Measurements from ENCODE around the gene MPPED1. TPM values are rescaled to one million over a fixed set of nuclear protein-coding genes. Genes with fewer than 3 reads are reported as not detected.

Gene MPPED1
- total and polyA plus RNA-seq, 5 donors = 0.05 to 0.38 TPM; not detected in 3

GRCh38 chr22:43493297-43493696 is 81.5 kb downstream of the MPPED1 start:
- 91% methylated on average over 5 of the region's 5 CpGs for WGBS
- Histone ChIP-seq H3K27ac (ENCODE audit: low read length) (no peak overlapping the region), H3K4me1 (ENCODE audit: control insufficient read depth, insufficient read depth, low read length) (no peaks in the 10 kb centered on the region), H3K9me3 (ENCODE audit: control insufficient read depth, low read length) (no peaks in the 10 kb centered on the region), H3K4me3 (ENCODE audit: low read length) (no peak overlapping the region), H3K27me3 (ENCODE audit: control insufficient read depth, insufficient read depth) (no peaks in the 10 kb centered on the region)
- intact Hi-C loops (cut with DNase I) = no loop called here
- ATAC-seq = no peak
- DNase-seq = no peak

- no peaks in the 10 kb centered on the region for H3K9me3 ChIP-seq (ENCODE audit: control insufficient read depth, low read length)
- WGBS = 91% methylated on average over 16 of the region's 16 CpGs
- H3K4me1 ChIP-seq (ENCODE audit: control insufficient read depth, insufficient read depth, low read length) = no peaks in the 10 kb centered on the region
- intact Hi-C loops (cut with DNase I) = no loop called here
- no peak overlapping the region for H3K4me3 ChIP-seq (ENCODE audit: low read length)
- no peaks in the 10 kb centered on the region for H3K27me3 ChIP-seq (ENCODE audit: control insufficient read depth, insufficient read depth)
- DNase-seq (no peak), ATAC-seq (no peak)
- H3K27ac ChIP-seq (ENCODE audit: low read length) = no peak overlapping the region
Observed at GRCh38 chr22:43497956-43498855, 86.4 kb downstream of the MPPED1 start.

GRCh38 chr22:43498856-43499253 is 87.0 kb downstream of the MPPED1 start:
- intact Hi-C loops (cut with DNase I) = no loop called here
- no peak for ATAC-seq
- Histone ChIP-seq H3K9me3 (ENCODE audit: control insufficient read depth, low read length) (no peaks in the 10 kb centered on the region), H3K27me3 (ENCODE audit: control insufficient read depth, insufficient read depth) (no peaks in the 10 kb centered on the region), H3K4me1 (ENCODE audit: control insufficient read depth, insufficient read depth, low read length) (no peaks in the 10 kb centered on the region), H3K27ac (ENCODE audit: low read length) (no peak overlapping the region), H3K4me3 (ENCODE audit: low read length) (no peak overlapping the region)
- 97% methylated on average over 1 of the region's 1 CpG for WGBS
- no peak for DNase-seq

- DNase-seq (no peak), ATAC-seq (no peak)
- no peak overlapping the region for H3K4me3 ChIP-seq (ENCODE audit: low read length)
- no peak overlapping the region for H3K27ac ChIP-seq (ENCODE audit: low read length)
- intact Hi-C loops (cut with DNase I) = no loop called here
- WGBS = 74% methylated on average over 22 of the region's 22 CpGs
- H3K27me3 ChIP-seq (ENCODE audit: control insufficient read depth, insufficient read depth) = no peaks in the 10 kb centered on the region
- H3K9me3 ChIP-seq (ENCODE audit: control insufficient read depth, low read length) = no peaks in the 10 kb centered on the region
- no peaks in the 10 kb centered on the region for H3K4me1 ChIP-seq (ENCODE audit: control insufficient read depth, insufficient read depth, low read length)
Observed at GRCh38 chr22:43500792-43501785, 89.3 kb downstream of the MPPED1 start.

- Histone ChIP-seq H3K9me3 (ENCODE audit: control insufficient read depth, low read length) (no peaks in the 10 kb centered on the region), H3K27ac (ENCODE audit: low read length) (no peak overlapping the region), H3K4me1 (ENCODE audit: control insufficient read depth, insufficient read depth, low read length) (no peaks in the 10 kb centered on the region), H3K27me3 (ENCODE audit: control insufficient read depth, insufficient read depth) (no peaks in the 10 kb centered on the region), H3K4me3 (ENCODE audit: low read length) (no peak overlapping the region)
- 74% methylated on average over 11 of the region's 11 CpGs for WGBS
- DNase-seq (no peak), ATAC-seq (no peak)
- intact Hi-C loops (cut with DNase I) = no loop called here
Observed at GRCh38 chr22:43501878-43502277, 90.1 kb downstream of the MPPED1 start.

- ATAC-seq = no peak
- no peak for DNase-seq
- intact Hi-C loops (cut with DNase I) = no loop called here
- 82% methylated on average over 20 of the region's 20 CpGs for whole genome bisulfite sequencing
- H3K4me1 ChIP-seq (ENCODE audit: control insufficient read depth, insufficient read depth, low read length) = no peaks in the 10 kb centered on the region
- no peaks in the 10 kb centered on the region for H3K27me3 ChIP-seq (ENCODE audit: control insufficient read depth, insufficient read depth)
- no peak overlapping the region for H3K4me3 ChIP-seq (ENCODE audit: low read length)
- no peak overlapping the region for H3K27ac ChIP-seq (ENCODE audit: low read length)
- H3K9me3 ChIP-seq (ENCODE audit: control insufficient read depth, low read length) = no peaks in the 10 kb centered on the region
Observed at GRCh38 chr22:43502306-43502874, 90.6 kb downstream of the MPPED1 start.

GRCh38 chr22:43504068-43504467 is 92.3 kb downstream of the MPPED1 start:
- H3K4me3 ChIP-seq (ENCODE audit: low read length) = no peak overlapping the region
- 90% methylated on average over 3 of the region's 3 CpGs for WGBS
- intact Hi-C loops (cut with DNase I) = no loop called here
- no peaks in the 10 kb centered on the region for H3K27me3 ChIP-seq (ENCODE audit: control insufficient read depth, insufficient read depth)
- H3K4me1 ChIP-seq (ENCODE audit: control insufficient read depth, insufficient read depth, low read length) = no peaks in the 10 kb centered on the region
- ATAC-seq = no peak
- H3K9me3 ChIP-seq (ENCODE audit: control insufficient read depth, low read length) = no peaks in the 10 kb centered on the region
- H3K27ac ChIP-seq (ENCODE audit: low read length) = no peak overlapping the region
- no peak for DNase-seq

GRCh38 chr22:43504666-43505261 is 93.0 kb downstream of the MPPED1 start:
- 92% methylated on average over 7 of the region's 7 CpGs for WGBS
- ATAC-seq (no peak), DNase-seq (no peak)
- Histone ChIP-seq H3K4me3 (ENCODE audit: low read length) (no peak overlapping the region), H3K4me1 (ENCODE audit: control insufficient read depth, insufficient read depth, low read length) (no peaks in the 10 kb centered on the region), H3K27me3 (ENCODE audit: control insufficient read depth, insufficient read depth) (no peaks in the 10 kb centered on the region), H3K27ac (ENCODE audit: low read length) (no peak overlapping the region), H3K9me3 (ENCODE audit: control insufficient read depth, low read length) (no peaks in the 10 kb centered on the region)
- intact Hi-C loops (cut with DNase I) = no loop called here

- ATAC-seq (no peak), DNase-seq (no peak)
- Histone ChIP-seq H3K27ac (ENCODE audit: low read length) (no peak overlapping the region), H3K4me3 (ENCODE audit: low read length) (no peak overlapping the region), H3K27me3 (ENCODE audit: control insufficient read depth, insufficient read depth) (no peaks in the 10 kb centered on the region), H3K4me1 (ENCODE audit: control insufficient read depth, insufficient read depth, low read length) (no peaks in the 10 kb centered on the region), H3K9me3 (ENCODE audit: control insufficient read depth, low read length) (no peaks in the 10 kb centered on the region)
- intact Hi-C loops (cut with DNase I) = no loop called here
- WGBS = 93% methylated on average over 14 of the region's 14 CpGs
Observed at GRCh38 chr22:43505423-43505822, 93.6 kb downstream of the MPPED1 start.

GRCh38 chr22:43505896-43506295 is 94.1 kb downstream of the MPPED1 start:
- H3K9me3 ChIP-seq (ENCODE audit: control insufficient read depth, low read length) = no peaks in the 10 kb centered on the region
- intact Hi-C loops (cut with DNase I) = no loop called here
- H3K27ac ChIP-seq (ENCODE audit: low read length) = no peak overlapping the region
- ATAC-seq = no peak
- no peaks in the 10 kb centered on the region for H3K27me3 ChIP-seq (ENCODE audit: control insufficient read depth, insufficient read depth)
- H3K4me1 ChIP-seq (ENCODE audit: control insufficient read depth, insufficient read depth, low read length) = no peaks in the 10 kb centered on the region
- DNase-seq = no peak
- 74% methylated on average over 8 of the region's 8 CpGs for WGBS
- no peak overlapping the region for H3K4me3 ChIP-seq (ENCODE audit: low read length)
